T-helper 17 cell (primary cell): Measurements from ENCODE around the gene NKTR. TPM values are rescaled to one million over a fixed set of nuclear protein-coding genes. Genes with fewer than 3 reads are reported as not detected.
"Not testable (repeated sequence)": the region's sequence is repeated elsewhere in the genome, so short reads cannot be mapped to it uniquely, and the experiment has no call there.

Experiments
- ATAC-seq: fragments of 150-1000 bp; cut with Tn5 transposase; 2 replicates; pipeline ENCODE4 v1.10.0; 2021; ENCODE audit warnings: mild to moderate bottlenecking, moderate library complexity
- DNase-seq, 3 donors: peaks; one replicate each; pipeline versions ENCODE4 v3.0.0 to v3.0.0-alpha.2; 2020 to 2021
- H3K9me3 ChIP-seq: one replicate; pipeline ENCODE4 v1.7.0; 2013; ENCODE audit warnings: low read length, mild to moderate bottlenecking; ENCODE audit not compliant: control insufficient read depth, poor library complexity, severe bottlenecking
- H3K27ac Mint-ChIP-seq: one replicate; pipeline ENCODE4 v1.8.0; 2022; ENCODE audit warnings: mild to moderate bottlenecking, moderate library complexity, mixed read lengths
- H3K27me3 Mint-ChIP-seq: one replicate; pipeline ENCODE4 v1.8.0; 2022; ENCODE audit warnings: mixed read lengths
- H3K36me3 Mint-ChIP-seq: one replicate; pipeline ENCODE4 v1.8.0; 2022; ENCODE audit warnings: low read depth, mixed read lengths
- H3K4me1 Mint-ChIP-seq: one replicate; pipeline ENCODE4 v1.8.0; 2022; ENCODE audit warnings: mild to moderate bottlenecking, mixed read lengths
- H3K4me3 Mint-ChIP-seq: one replicate; pipeline ENCODE4 v1.8.0; 2022; ENCODE audit warnings: mild to moderate bottlenecking, moderate library complexity, mixed read lengths
- total RNA-seq, 4 donors: library from RNA in 2 of 4; stranded (reverse) in 2 of 4; gene quantifications; one replicate each; pipeline ENCODE4 v1.2.3 and lab custom pipeline; 2022 to 2026

NKTR gene
- total RNA-seq (100 to 1,000 TPM; 240 to 241 TPM), total RNA-seq (lab: John Stamatoyannopoulos, UW) (417 to 605 reads per million in 2 donors)

GRCh38 chr3:42600111-42600957, at the start of gene NKTR:
NKTR (plus strand) TSS chr3:42600686; CDS start chr3:42601007, 321 bp downstream.
- H3K4me1 Mint-ChIP-seq = peaks cover 23% of the 10 kb centered on the region
- H3K27ac Mint-ChIP-seq = peak within 1 kb of the TSS; percentile 95
- no peaks in the 10 kb centered on the region for H3K36me3 Mint-ChIP-seq

GRCh38 chr3:42552830-42553229, 47.7 kb upstream of the NKTR start:
- DNase-seq = no peak
- Mint-ChIP-seq H3K4me3 (peak overlapping the region; percentile 73), H3K36me3 (peaks cover 5% of the 10 kb centered on the region), H3K27me3 (no peaks in the 10 kb centered on the region), H3K4me1 (peaks cover 46% of the 10 kb centered on the region), H3K27ac (peak overlapping the region; percentile 92)
- no peaks in the 10 kb centered on the region for H3K9me3 ChIP-seq
- ATAC-seq = no peak

More at GRCh38 chr3:42600111-42600957, at the start of gene NKTR:
- H3K4me3 Mint-ChIP-seq = peak within 1 kb of the TSS; percentile 91
- no peaks in the 10 kb centered on the region for H3K9me3 ChIP-seq
- no peaks in the 10 kb centered on the region for H3K27me3 Mint-ChIP-seq
- ATAC-seq = peak; percentile 94
- DNase-seq = peak; percentile 96 to 100 (median 98)

DNA sequence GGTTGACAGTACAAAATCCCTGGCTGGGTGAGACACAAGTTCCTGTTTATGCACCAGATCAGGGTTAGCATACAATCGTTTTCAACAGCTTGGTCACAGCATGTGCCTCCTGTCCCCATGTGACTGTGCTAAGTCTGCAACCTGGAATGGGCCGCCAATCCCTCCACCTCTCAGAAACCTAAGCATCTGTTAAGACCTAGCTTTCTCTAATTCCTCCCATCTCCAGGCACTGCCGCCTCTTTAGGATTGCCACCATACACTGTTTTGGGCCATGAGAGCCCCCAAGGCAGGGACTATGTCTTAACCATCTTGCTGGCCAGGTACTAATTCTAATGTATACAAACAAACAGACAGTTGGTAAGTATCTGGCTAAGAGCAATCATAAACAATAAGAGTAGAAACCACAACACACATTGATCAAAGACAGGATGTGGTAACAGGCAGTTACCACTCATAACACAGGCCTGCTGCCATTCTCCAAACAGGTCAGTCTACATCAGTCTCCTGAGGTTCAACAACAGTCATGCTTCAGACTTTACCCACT, 44.3 kb upstream of the NKTR start:
- no peaks in the 10 kb centered on the region for H3K9me3 ChIP-seq
- DNase-seq (peak in 2 of 3 donors; percentile 22 to 35), ATAC-seq (peak; percentile 89)
- Mint-ChIP-seq H3K27me3 (no peaks in the 10 kb centered on the region), H3K4me3 (peak overlapping the region; percentile 86), H3K4me1 (peaks cover 32% of the 10 kb centered on the region), H3K36me3 (peaks cover 7% of the 10 kb centered on the region), H3K27ac (peak overlapping the region; percentile 95)

- H3K4me1 Mint-ChIP-seq = peaks cover 32% of the 10 kb centered on the region
- peak overlapping the region; percentile 95 for H3K27ac Mint-ChIP-seq
- not testable (repeated sequence) for ATAC-seq, DNase-seq, H3K9me3 ChIP-seq, H3K27me3 Mint-ChIP-seq, H3K36me3 Mint-ChIP-seq
- peak overlapping the region; percentile 86 for H3K4me3 Mint-ChIP-seq
Measured at GRCh38 chr3:42556817-42557216, 43.7 kb upstream of the NKTR start.

DNA sequence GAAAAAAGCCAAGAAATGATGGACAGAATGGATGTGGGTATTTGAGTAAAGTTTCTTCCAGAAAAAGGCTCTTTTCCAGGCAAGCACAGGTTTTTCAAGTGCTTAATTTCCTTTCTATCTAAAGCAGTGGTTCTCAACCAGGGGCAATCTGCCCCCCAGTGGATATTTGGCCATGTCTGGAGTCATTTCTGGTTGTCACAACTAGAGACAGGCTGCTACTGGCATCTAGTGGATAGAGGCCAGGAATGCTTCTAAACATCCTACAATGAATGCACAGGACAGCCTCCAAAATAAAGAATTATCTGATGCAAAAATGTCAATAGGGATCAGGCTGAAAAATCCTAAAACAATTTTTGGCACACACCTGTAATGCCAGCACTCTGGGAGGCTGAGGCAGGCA, 42.6 kb upstream of the NKTR start:
- Mint-ChIP-seq H3K4me1 (peaks cover 32% of the 10 kb centered on the region), H3K36me3 (peaks cover 7% of the 10 kb centered on the region), H3K27me3 (no peaks in the 10 kb centered on the region), H3K27ac (peak overlapping the region; percentile 95), H3K4me3 (no peak overlapping the region)
- no peaks in the 10 kb centered on the region for H3K9me3 ChIP-seq
- peak; percentile 24 for ATAC-seq
- peak in 1 of 3 donors; percentile 21 for DNase-seq

DNA sequence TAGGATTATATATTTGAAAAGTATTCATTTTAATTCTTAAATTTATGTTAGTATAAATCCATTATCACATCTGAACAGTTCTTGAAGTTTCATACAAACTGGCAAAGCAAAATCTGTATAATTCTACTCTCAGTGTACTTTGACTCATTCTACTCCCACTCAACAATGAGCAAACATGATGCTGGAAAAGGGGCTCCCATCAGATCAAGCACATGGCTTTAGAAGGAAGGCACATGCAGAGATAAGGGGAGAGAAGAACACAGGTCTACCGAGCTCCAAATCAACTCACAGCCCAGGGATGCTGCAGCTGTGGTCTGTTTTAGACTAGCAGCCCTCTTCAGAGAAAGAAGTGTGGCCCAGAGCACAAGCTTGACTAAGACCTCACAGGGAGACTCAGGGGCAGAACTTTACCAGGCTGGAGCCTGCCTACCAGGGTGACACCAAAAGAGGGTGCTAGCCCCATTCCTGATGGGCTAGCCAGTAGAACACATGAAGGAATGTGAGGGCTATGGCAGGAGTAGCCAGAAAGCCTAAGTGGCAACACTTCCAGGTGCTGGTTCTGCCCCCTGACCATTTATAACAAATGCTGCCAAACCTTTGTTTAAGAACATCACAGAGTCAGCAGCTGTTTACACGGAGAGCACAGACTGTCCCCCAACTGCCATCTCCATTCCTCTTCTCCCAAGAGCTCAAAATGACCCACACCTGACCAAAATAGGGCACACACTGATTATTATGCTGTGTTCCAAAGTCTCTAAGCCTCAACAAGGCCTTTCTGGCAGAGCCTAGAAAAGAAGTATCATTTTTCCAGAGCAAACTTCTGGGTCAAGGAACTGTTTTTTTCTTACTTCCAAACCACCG, 38.2 kb upstream of the NKTR start:
- H3K9me3 ChIP-seq = no peaks in the 10 kb centered on the region
- H3K4me3 Mint-ChIP-seq = no peak overlapping the region
- H3K27me3 Mint-ChIP-seq = no peaks in the 10 kb centered on the region
- DNase-seq (no peak), ATAC-seq (no peak)
- peaks cover 16% of the 10 kb centered on the region for H3K4me1 Mint-ChIP-seq
- peaks cover 8% of the 10 kb centered on the region for H3K36me3 Mint-ChIP-seq
- peak overlapping the region; percentile 65 for H3K27ac Mint-ChIP-seq

DNA sequence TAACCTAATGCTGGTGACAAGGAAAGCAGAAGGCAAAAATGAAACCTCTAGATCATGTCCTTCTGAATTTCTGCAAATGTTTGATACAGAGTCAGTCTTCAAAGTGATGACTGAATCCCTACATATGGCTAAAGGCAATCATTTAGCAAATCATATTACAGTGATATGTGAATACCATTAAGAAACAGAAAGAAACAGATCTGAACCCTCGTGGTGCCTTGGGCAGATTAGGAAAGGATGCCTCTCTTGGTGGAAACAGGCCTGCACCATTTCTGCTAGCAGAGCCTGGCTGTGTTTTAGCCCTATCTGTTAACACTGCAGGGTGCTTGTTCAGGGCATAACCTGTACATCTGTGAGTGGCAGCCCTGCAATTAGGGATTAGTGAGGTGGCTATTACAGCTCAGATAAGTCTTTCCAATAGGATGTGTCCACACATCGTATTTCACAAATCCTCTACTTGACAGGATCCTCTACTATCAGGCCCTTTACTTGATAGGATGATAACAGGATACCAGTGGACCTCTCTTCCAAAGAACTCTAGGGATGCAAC, 30.8 kb upstream of the NKTR start:
- DNase-seq (no peak), ATAC-seq (no peak)
- peaks cover 5% of the 10 kb centered on the region for H3K36me3 Mint-ChIP-seq
- H3K4me3 Mint-ChIP-seq = no peak overlapping the region
- H3K9me3 ChIP-seq = no peaks in the 10 kb centered on the region
- peak overlapping the region; percentile 84 for H3K27ac Mint-ChIP-seq
- H3K4me1 Mint-ChIP-seq = peaks cover 25% of the 10 kb centered on the region
- no peaks in the 10 kb centered on the region for H3K27me3 Mint-ChIP-seq

GRCh38 chr3:42572278-42572677, 28.2 kb upstream of the NKTR start:
- Mint-ChIP-seq H3K27ac (peak overlapping the region; percentile 61), H3K4me3 (no peak overlapping the region), H3K4me1 (peaks cover 28% of the 10 kb centered on the region), H3K36me3 (peaks cover 5% of the 10 kb centered on the region), H3K27me3 (no peaks in the 10 kb centered on the region)
- peak; percentile 79 for ATAC-seq
- peaks cover 4% of the 10 kb centered on the region for H3K9me3 ChIP-seq
- no peak for DNase-seq

GRCh38 chr3:42575137-42575741, 25.2 kb upstream of the NKTR start:
- ATAC-seq (no peak), DNase-seq (no peak)
- peaks cover 28% of the 10 kb centered on the region for H3K4me1 Mint-ChIP-seq
- H3K36me3 Mint-ChIP-seq = peaks cover 5% of the 10 kb centered on the region
- H3K27ac Mint-ChIP-seq = no peak overlapping the region
- H3K9me3 ChIP-seq = peaks cover 4% of the 10 kb centered on the region
- H3K27me3 Mint-ChIP-seq = no peaks in the 10 kb centered on the region
- no peak overlapping the region for H3K4me3 Mint-ChIP-seq

- Mint-ChIP-seq H3K27me3 (no peaks in the 10 kb centered on the region), H3K4me1 (peaks cover 38% of the 10 kb centered on the region), H3K27ac (no peak overlapping the region), H3K4me3 (no peak overlapping the region), H3K36me3 (peaks cover 5% of the 10 kb centered on the region)
- H3K9me3 ChIP-seq = peaks cover 4% of the 10 kb centered on the region
- DNase-seq = no peak
- no peak for ATAC-seq
Measured at GRCh38 chr3:42578054-42578453, 22.4 kb upstream of the NKTR start.

GRCh38 chr3:42579346-42579745, 21.1 kb upstream of the NKTR start:
- not testable (repeated sequence) for ATAC-seq, DNase-seq, H3K36me3 Mint-ChIP-seq, H3K27me3 Mint-ChIP-seq, H3K9me3 ChIP-seq, H3K4me3 Mint-ChIP-seq
- Mint-ChIP-seq H3K4me1 (peaks cover 42% of the 10 kb centered on the region), H3K27ac (peak overlapping the region; percentile 100)

DNA sequence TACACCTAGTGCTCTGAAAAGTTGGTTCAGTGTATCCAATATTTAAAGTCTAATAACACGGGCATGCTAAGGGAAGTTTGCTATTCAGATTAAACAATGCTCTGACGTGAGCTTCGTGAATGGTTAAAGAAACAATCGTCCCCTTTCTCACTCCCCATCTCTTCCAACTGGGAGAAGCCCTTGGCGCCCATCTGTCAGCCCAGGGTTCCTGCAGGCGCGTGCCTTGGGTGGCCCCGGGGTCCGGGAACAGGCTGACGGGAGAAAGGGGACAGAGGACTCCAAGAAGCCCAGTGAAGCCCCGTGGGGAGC, 19.1 kb upstream of the NKTR start:
- no peak for ATAC-seq
- Mint-ChIP-seq H3K27me3 (no peaks in the 10 kb centered on the region), H3K36me3 (peaks cover 6% of the 10 kb centered on the region), H3K27ac (peak overlapping the region; percentile 100), H3K4me3 (peak overlapping the region; percentile 95), H3K4me1 (peaks cover 49% of the 10 kb centered on the region)
- no peaks in the 10 kb centered on the region for H3K9me3 ChIP-seq
- no peak for DNase-seq
